GM21786 (cell line): ENCODE data around the gene TEX13A.

Experiments
- ATAC-seq: cut with Tn5 transposase; IDR thresholded peaks from one replicate; pipeline ENCODE4 v1.9.1; 2021; ENCODE audit not compliant: unreplicated experiment

TEX13A gene

DNA sequence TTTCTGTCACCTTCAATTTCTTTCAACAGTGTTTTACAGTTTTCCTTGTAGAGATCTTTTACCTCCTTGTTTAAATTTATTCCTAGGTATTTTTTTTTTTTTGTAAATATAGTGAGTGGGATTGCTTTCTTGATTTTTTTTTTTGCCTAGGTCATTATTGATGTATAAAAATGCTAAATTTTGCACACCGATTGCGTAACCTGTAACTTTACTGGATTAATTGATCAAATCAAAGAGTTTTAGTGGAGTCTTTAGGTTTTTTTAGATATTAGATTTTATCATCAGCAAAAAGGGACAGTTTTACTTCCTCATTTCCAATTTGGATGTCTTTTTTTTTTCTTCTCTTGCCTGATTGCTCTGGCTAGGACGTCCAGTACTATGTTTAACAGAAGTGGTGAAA, 40.9 kb downstream of the TEX13A start:
- ATAC-seq: no peak

DNA sequence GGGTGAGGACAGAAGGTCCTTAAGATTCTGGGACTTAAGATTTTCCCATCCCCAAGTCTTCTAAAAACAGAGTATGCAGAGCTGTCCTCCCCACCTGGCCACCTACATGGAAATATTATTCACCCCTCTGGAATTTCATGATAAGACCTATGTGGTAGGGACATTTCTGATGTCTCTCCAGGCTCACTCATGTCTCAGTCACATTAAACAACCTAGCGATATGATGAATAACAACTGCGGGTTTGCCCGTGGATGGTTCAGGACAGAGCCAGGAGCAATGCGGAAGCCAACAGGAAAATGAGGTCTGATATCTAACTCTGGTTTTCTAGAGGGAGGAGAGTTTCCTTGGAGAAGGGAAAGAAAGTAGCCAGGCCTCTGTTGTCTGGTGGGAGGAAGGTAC, 47.4 kb downstream of the TEX13A start:
- ATAC-seq: no peak
